ENCODE results near the gene ABO. TPM values are rescaled to one million over a fixed set of nuclear protein-coding genes. Genes with fewer than 3 reads are reported as not detected.
"Not testable (repeated sequence)": the region's sequence is repeated elsewhere in the genome, so short reads cannot be mapped to it uniquely, and the experiment has no call there.

Gene ABO
- total RNA-seq, 1 experiment from 2014 or later, result 0.96 TPM

DNA sequence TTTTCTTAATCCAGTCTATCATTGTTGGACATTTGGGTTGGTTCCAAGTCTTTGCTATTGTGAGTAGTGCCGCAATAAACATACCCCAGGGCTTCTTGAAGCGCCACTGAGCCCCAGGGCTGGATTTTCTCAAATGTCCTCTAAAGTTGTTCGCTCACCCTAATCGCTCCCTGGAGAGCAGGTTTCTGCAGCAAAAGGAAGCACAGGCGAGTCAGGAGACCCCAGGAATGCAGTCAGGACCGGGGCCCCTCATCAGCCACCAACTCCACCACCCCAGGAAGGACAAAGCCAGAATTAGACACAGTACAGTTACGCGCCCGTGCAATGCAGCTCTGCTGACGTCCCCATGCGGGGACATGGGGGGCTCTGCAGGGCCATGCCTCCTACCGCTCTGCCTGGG is 50.2 kb downstream of the ABO start:
- Histone ChIP-seq H3F3A (ENCODE audit: insufficient read depth, low read depth) (no peaks in the 10 kb centered on the region), H3K36me3 (ENCODE audit: low read depth) (no peaks in the 10 kb centered on the region), H2AFZ (no peak overlapping the region), H3K4me2 (no peak overlapping the region), H3K9me2 (ENCODE audit: insufficient read depth) (no peaks in the 10 kb centered on the region), H3K79me2 (ENCODE audit: low read depth) (no peaks in the 10 kb centered on the region), H3K4me1 (replicated peaks; ENCODE audit: insufficient read depth) (no peaks in the 10 kb centered on the region), H3K27ac (no peak overlapping the region), H4K20me1 (ENCODE audit: insufficient read depth) (no peaks in the 10 kb centered on the region), H3K4me3 (no peak overlapping the region), H3K27me3 (ENCODE audit: insufficient read depth, low read depth) (peaks cover 56% of the 10 kb centered on the region), H3K9me3 (ENCODE audit: insufficient read depth, low read depth) (no peaks in the 10 kb centered on the region)
- intact Hi-C loops (cut with micrococcal nuclease; ENCODE audit: unreplicated experiment), result no loop called here
- no TSS peak for BruUV-seq (replicated peaks)
- CTCF ChIA-PET, result interaction anchor here (0.7 kb wide), 1 partner anchor 63 kb away, joined by 6 read pairs; no protein-coding TSS in a partner anchor
- POLR2A ChIA-PET (ENCODE audit: unreplicated experiment), result no interaction called here
- no peak for TF ChIP-seq EZH2 (IDR thresholded peaks at IDR 0.05; ENCODE audit: low read depth)
- no peak for TF ChIP-seq CTCF (conservative IDR thresholded peaks at IDR 0.05)
- DNase-seq, result no peak

DNA sequence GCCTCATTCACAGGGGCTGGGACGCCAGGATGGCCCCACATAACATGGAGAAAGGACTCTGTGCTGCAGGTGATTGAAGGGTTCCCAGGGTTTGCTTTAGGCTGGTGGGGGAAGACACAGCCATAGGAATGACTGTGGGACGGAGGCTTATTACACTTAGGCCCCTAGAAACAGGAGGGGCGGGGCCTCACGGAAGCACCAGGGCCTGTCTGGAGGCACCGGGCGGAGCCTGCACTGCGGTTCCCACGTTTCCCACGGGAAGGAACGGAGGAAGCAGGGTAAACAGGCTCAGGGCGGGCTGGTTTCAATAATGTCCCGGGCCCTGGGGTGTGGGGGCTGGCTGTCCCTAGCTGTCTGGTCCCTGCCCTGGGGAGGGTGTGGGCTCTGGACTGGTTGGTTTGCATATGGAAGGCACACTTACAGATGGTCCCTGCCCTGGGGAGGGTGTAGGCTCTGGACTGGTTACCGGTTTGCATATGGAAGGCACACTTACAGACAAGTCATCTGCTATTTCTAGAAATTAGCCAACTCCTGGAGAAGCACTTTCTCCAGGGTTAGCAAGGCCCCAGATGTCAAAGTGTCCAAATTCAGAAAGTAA is 51.7 kb downstream of the ABO start:
- DNase-seq; H4K20me1 ChIP-seq (ENCODE audit: insufficient read depth); H3K4me2 ChIP-seq; H2AFZ ChIP-seq; H3K27ac ChIP-seq; H3K4me3 ChIP-seq; POLR2A ChIA-PET (ENCODE audit: unreplicated experiment); H3K36me3 ChIP-seq (ENCODE audit: low read depth); CTCF ChIA-PET; H3K9me2 ChIP-seq (ENCODE audit: insufficient read depth); intact Hi-C loops (cut with micrococcal nuclease; ENCODE audit: unreplicated experiment); H3K79me2 ChIP-seq (ENCODE audit: low read depth); H3K9me3 ChIP-seq (ENCODE audit: insufficient read depth, low read depth); H3K4me1 ChIP-seq (replicated peaks; ENCODE audit: insufficient read depth); BruUV-seq (replicated peaks); H3F3A ChIP-seq (ENCODE audit: insufficient read depth, low read depth): not testable (repeated sequence)
- peaks cover 71% of the 10 kb centered on the region for H3K27me3 ChIP-seq (ENCODE audit: insufficient read depth, low read depth)

DNA sequence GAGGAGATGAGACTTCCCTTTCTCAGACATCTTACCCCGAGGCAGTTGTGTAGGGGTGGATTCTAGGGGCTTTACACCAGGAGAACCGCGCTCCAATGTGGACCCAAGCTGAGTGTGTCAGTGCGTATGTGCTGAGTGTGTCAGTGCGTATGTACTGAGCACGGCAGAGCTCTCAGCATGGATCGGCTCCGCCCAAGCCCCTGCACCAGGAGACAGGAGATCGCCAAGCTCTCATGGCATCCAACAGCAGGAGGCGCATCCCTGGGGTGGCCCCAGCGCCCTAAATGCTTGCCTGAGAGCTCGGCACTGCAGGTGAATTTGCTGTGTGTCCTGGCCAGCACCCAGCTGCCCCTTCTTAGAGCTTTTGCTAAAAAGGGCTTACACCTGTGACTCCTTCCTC is 53.0 kb downstream of the ABO start:
- CTCF ChIA-PET; H3K27ac ChIP-seq; H3F3A ChIP-seq (ENCODE audit: insufficient read depth, low read depth); H3K4me2 ChIP-seq; POLR2A ChIA-PET (ENCODE audit: unreplicated experiment); H3K79me2 ChIP-seq (ENCODE audit: low read depth); H4K20me1 ChIP-seq (ENCODE audit: insufficient read depth); H3K4me3 ChIP-seq; H3K4me1 ChIP-seq (replicated peaks; ENCODE audit: insufficient read depth); H3K9me2 ChIP-seq (ENCODE audit: insufficient read depth); DNase-seq; BruUV-seq (replicated peaks); H2AFZ ChIP-seq; H3K36me3 ChIP-seq (ENCODE audit: low read depth); intact Hi-C loops (cut with micrococcal nuclease; ENCODE audit: unreplicated experiment); H3K9me3 ChIP-seq (ENCODE audit: insufficient read depth, low read depth): not testable (repeated sequence)
- peaks cover 81% of the 10 kb centered on the region for H3K27me3 ChIP-seq (ENCODE audit: insufficient read depth, low read depth)

DNA sequence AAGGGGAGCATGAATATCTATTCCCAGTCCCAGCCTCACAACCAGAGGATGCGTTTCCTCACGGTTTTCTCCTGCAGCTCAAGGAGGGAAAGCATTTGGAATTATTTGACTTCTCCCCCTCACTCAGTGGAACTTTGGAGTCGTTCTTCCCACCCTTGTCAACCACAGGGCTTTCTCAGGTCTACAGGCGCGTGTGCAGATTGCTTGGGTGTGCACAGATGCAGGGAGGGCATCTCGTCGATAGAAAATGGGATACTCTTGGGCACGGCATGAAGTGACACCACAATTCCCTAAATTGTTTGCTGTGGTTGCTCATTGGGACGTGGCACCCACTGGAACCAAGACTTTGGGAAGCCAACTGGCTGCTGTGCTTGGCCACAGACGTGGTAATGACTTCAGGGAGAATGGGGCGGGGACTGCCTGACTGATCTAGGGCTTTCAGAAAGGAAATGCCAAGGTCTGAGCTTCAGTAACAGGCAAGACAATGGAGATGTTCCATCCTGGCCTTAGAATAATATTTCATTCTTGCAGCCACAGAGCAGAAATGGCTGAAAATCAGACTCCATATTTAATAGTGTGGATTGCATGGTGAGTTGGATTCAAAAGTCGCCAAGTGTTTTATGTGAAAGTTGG is 53.7 kb downstream of the ABO start:
- intact Hi-C loops (cut with micrococcal nuclease; ENCODE audit: unreplicated experiment), result no loop called here
- no peaks in the 10 kb centered on the region for H3K79me2 ChIP-seq (ENCODE audit: low read depth)
- no peak overlapping the region for H3K4me3 ChIP-seq
- H3K4me2 ChIP-seq, result no peak overlapping the region
- peaks cover 86% of the 10 kb centered on the region for H3K27me3 ChIP-seq (ENCODE audit: insufficient read depth, low read depth)
- ChIA-PET CTCF (no interaction called here), POLR2A (ENCODE audit: unreplicated experiment) (no interaction called here)
- no peaks in the 10 kb centered on the region for H3K9me2 ChIP-seq (ENCODE audit: insufficient read depth)
- DNase-seq, result no peak
- H3K4me1 ChIP-seq (replicated peaks; ENCODE audit: insufficient read depth), result no peaks in the 10 kb centered on the region
- BruUV-seq (replicated peaks), result no TSS peak
- no peaks in the 10 kb centered on the region for H4K20me1 ChIP-seq (ENCODE audit: insufficient read depth)
- H3F3A ChIP-seq (ENCODE audit: insufficient read depth, low read depth), result no peaks in the 10 kb centered on the region
- H3K27ac ChIP-seq, result no peak overlapping the region
- no peaks in the 10 kb centered on the region for H3K36me3 ChIP-seq (ENCODE audit: low read depth)
- TF ChIP-seq CTCF (conservative IDR thresholded peaks at IDR 0.05), result no peak
- TF ChIP-seq EZH2 (IDR thresholded peaks at IDR 0.05; ENCODE audit: low read depth), result no peak
- no peaks in the 10 kb centered on the region for H3K9me3 ChIP-seq (ENCODE audit: insufficient read depth, low read depth)
- H2AFZ ChIP-seq, result no peak overlapping the region

GRCh38 chr9:133218049-133218975 is 56.7 kb downstream of the ABO start:
- H3K79me2 ChIP-seq (ENCODE audit: low read depth); H3K4me2 ChIP-seq; DNase-seq; H4K20me1 ChIP-seq (ENCODE audit: insufficient read depth); intact Hi-C loops (cut with micrococcal nuclease; ENCODE audit: unreplicated experiment); H2AFZ ChIP-seq; H3K4me3 ChIP-seq; CTCF ChIA-PET; H3K9me3 ChIP-seq (ENCODE audit: insufficient read depth, low read depth); H3K9me2 ChIP-seq (ENCODE audit: insufficient read depth); H3K36me3 ChIP-seq (ENCODE audit: low read depth); H3K27ac ChIP-seq; BruUV-seq (replicated peaks): not testable (repeated sequence)
- POLR2A ChIA-PET (ENCODE audit: unreplicated experiment), result interaction anchor here (0.7 kb wide), 1 partner anchor 12 kb away, joined by 4 read pairs; no protein-coding TSS in a partner anchor
- Histone ChIP-seq H3K4me1 (replicated peaks; ENCODE audit: insufficient read depth) (peaks cover 15% of the 10 kb centered on the region; the same call in 1 of the 2 replicates), H3K27me3 (ENCODE audit: insufficient read depth, low read depth) (peaks cover 71% of the 10 kb centered on the region), H3F3A (ENCODE audit: insufficient read depth, low read depth) (peaks cover 16% of the 10 kb centered on the region)
